GM19351 (cell line): Measurements from ENCODE around the gene ZBTB45.

Experiments
- ATAC-seq: cut with Tn5 transposase; IDR thresholded peaks from one replicate; pipeline ENCODE4 v1.9.1; 2021; ENCODE audit warnings: mild to moderate bottlenecking, moderate library complexity; ENCODE audit not compliant: unreplicated experiment

ZBTB45 gene

GRCh38 chr19:58519355-58520256 lies at the start of gene ZBTB45:
Gene ZBTB45 (minus strand): TSS chr19:58519810. CDS start chr19:58517673, 2,137 bp downstream.
- peak; percentile 76 for ATAC-seq

- ATAC-seq: no peak
Measured at GRCh38 chr19:58568453-58569130, 49.0 kb upstream of the ZBTB45 start.

GRCh38 chr19:58566989-58567388 lies 47.4 kb upstream of the ZBTB45 start:
- no peak for ATAC-seq

- no peak for ATAC-seq
Measured at GRCh38 chr19:58563823-58564222, 44.2 kb upstream of the ZBTB45 start.

GRCh38 chr19:58563034-58563573 lies 43.5 kb upstream of the ZBTB45 start:
- no peak for ATAC-seq

GRCh38 chr19:58562122-58563033 lies 42.8 kb upstream of the ZBTB45 start:
- ATAC-seq: no peak

- ATAC-seq: no peak
Measured at GRCh38 chr19:58561373-58562121, 41.9 kb upstream of the ZBTB45 start.

DNA sequence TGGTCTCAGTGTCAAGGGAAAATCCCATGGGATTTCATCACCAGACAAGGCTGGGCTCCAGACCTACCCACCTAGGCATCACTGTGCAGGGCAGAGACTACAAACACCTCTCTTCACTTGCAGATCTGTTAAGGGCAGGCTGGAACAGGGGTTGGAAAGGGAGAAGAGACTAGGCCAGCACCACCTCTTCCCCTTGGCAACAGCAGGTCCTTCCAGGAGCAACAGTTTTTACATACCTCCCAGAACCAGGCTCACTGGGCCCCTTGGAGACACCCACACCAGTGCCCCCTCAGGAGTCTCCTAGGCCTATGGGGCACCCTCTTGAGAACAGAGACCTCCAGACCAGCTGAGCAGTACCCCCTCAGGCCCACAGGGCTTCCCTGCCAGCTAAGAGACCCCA lies 41.3 kb upstream of the ZBTB45 start:
- ATAC-seq: no peak

DNA sequence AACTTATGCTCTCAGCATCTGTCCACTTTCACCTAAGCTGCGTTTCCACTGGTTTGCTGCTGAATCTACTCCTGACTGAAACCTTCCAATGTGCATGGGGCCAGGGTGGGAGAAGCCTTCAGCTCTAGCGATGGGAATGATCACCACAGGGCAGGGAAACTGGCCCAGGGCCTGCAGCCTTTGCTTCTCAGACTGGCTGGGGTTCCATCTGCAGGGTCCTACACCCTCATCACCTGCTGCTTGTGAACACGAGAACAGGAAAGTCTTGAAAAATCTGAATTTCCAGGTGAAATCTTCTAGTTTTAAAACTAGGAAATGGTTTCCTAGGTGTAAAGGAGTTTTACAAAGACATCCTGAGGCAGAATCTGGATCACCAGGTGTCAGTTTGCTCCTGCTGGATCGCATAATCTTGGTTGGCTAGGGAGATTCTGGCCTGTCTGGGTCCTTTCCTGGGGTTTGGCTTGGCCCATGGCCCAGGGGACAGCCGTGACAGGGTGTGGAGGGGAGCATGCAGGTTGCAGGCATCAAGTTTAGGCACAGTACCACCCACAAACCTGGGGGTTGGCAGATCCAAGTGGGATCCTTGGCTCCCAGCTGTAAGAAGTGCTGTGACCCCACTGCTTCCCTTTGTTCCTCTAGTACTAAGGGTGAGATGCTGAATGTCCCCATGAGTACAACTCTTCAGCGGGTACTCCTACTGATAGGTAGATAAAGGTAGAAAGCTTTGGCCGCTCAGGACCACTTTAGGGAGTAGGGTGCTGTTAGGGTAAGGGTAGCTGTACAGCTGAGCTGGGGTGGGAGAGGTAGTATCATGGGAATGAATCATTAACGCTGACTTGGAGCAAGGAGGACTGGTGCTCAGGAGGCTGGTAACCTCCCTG lies 40.6 kb upstream of the ZBTB45 start:
- no peak for ATAC-seq

DNA sequence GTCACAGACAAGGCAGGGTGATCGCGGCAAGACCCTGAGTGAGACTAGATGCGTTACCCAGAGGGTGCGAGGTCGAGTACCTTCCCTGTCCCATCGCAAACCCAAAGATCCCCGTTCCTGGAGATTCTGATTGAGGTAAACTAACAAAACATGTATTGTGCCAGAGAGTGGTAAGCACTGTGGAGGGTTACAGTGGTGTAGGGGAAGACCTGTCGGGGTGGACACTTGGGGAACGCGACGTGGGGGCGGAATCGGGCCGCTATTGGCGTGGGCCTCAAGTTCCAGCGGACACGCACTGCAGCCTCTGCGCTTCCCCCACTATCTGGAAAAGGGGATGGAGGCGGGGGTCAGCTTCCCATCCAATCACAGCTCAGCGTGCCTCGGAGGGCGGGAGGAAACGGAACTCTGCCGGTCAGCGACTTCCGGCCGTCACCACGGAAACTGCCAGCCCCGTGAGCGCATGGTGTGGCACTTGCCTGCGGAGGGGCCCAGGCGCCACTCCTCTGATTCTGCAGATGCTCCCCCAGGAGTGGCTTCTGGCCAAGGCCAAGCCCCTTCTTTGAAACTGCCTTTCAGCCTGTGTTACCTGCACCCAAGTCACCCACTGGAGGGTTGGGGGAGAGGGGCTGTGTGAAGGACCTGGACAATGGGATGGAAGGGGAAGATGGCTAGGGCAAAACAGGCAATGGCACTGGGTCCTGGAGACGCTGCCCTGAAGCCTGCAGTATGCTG lies 39.8 kb upstream of the ZBTB45 start:
- ATAC-seq: peak; percentile 29

GRCh38 chr19:58558623-58559274 lies 39.1 kb upstream of the ZBTB45 start:
- peak; percentile 49 for ATAC-seq

- no peak for ATAC-seq
Measured at GRCh38 chr19:58558066-58558622, 38.5 kb upstream of the ZBTB45 start, which contains the start of gene UBE2M. Gene UBE2M (minus strand): TSS chr19:58558611. CDS start chr19:58558381, 230 bp downstream.

DNA sequence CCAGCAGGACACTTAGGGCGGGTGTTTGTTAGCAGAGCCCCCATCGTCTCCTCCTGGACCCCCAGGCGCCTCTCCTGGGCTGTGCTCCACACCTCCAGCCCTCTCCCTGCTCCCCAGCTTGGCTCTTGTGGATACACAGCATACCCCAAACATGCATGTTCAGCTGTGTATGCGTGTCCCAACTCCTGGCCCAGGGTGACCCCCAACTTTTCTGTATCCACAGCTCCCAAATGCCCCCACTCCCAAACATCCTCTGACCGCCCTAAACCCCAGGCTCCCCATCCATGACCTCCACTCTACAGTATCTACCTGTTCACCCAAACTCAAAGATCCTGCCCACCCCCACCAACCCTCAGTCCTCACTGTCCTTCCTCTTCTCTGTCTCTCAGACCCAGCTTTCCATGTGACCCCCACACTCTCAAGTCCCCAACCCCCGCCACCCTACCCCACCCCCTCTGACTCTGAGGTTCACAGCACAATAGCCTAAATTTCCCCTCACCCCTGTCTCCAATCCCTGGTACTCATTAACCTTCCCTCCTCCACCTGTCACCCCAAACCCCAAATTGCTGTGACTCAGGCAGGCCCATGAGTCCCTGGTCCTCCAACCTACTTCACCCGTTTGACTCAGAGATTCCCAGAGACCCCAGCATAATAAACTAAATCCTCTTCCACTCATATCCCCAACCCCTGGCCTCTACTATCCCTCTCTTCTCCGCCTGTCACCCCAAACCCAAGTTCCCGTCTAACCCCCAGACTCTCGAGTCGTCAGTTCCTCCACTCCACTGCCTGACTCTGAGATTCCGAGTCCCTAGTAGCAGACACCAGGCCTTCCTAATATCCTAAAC lies 37.8 kb upstream of the ZBTB45 start:
- no peak for ATAC-seq

GRCh38 chr19:58556622-58557220 lies 37.1 kb upstream of the ZBTB45 start:
- no peak for ATAC-seq

DNA sequence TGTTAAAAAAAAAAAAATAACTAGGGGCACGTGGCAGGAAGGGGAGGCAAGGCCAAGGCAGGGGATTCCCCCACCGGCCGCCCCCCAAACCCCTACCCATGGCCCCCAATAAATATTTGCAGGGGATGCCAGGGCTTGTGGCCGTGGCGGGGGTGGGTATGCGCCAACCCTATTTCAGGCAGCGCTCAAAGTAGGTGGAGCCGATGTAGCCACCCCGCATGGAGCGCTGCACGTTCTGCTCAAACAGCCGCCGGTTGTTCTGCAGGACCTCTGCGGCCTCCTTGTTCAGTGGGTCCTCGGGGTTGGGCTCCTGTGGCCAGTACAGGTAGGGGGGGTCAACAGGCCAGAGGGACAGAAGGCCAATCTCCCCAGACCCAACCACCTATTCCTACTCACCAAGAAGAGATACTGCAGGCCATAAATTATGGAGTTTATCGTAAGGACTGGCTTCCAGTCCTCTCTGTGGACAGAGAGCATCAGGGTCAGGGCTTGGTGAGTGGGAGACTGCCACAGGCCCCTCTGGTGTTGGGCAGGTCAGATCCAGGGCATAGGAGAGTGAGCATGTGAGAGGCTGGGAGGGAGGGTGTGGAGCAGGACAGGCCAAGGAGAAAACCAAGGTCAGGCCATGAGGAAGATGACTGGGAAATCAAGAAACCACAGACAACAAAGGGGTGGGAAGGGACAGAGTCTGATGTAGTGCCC lies 36.5 kb upstream of the ZBTB45 start:
- ATAC-seq: no peak
